H1 (cell line): Measurements from ENCODE around the gene CD300H. TPM values are rescaled to one million over a fixed set of nuclear protein-coding genes. Genes with fewer than 3 reads are reported as not detected.

Experiments
- CTCF ChIA-PET: fragments of 300-600 bp; sonication (Branson Sonifier 250); formaldehyde crosslinking; loops from one replicate; lab custom pipeline; 2021; ENCODE audit not compliant: partially characterized antibody; lab: Charles Lee
- POLR2A ChIA-PET: fragments of 300-600 bp; sonication (Branson Sonifier 250); formaldehyde crosslinking; loops from one replicate; lab custom pipeline; 2021; ENCODE audit warnings: inconsistent platforms; ENCODE audit not compliant: partially characterized antibody; lab: Charles Lee
- DNase-seq, 2 experiments: peaks; one replicate each; pipeline versions ENCODE4 v3.0.0 to v3.0.0-alpha.2; 2010 to 2022; ENCODE audit warnings: low spot score in 2 of 2, low read depth in 1 of 2, mixed read lengths in 1 of 2
- FAIRE-seq: peaks from 2 replicates; lab custom pipeline; 2011; peaks lifted over from hg19 to GRCh38; lab: Jason Lieb, UNC
- H2AFZ ChIP-seq: 2 replicates; pipeline ENCODE4 v1.8.1; 2012; ENCODE audit warnings: low read length, inconsistent platforms
- H2AK5ac ChIP-seq: 2 replicates; pipeline ENCODE4 v1.6.1; 2013; ENCODE audit warnings: low read depth, low read length
- H2BK120ac ChIP-seq: replicated peaks from 2 replicates; pipeline ENCODE3; 2013; ENCODE audit warnings: low read depth, low read length, inconsistent platforms
- H2BK12ac ChIP-seq: 2 replicates; pipeline ENCODE4 v1.6.1; 2013; ENCODE audit warnings: low read depth, low read length
- H2BK15ac ChIP-seq: 2 replicates; pipeline ENCODE4 v1.6.1; 2013; ENCODE audit warnings: low read length
- H2BK20ac ChIP-seq: 2 replicates; pipeline ENCODE4 v1.6.1; 2013; ENCODE audit warnings: low read length
- H2BK5ac ChIP-seq: 2 replicates; pipeline ENCODE4 v1.6.1; 2013; ENCODE audit warnings: low read depth, low read length
- H3K14ac ChIP-seq: 2 replicates; pipeline ENCODE4 v1.6.1; 2013; ENCODE audit warnings: inconsistent platforms; ENCODE audit not compliant: insufficient read length
- H3K18ac ChIP-seq: 2 replicates; pipeline ENCODE4 v1.6.1; 2013; ENCODE audit warnings: low read length; ENCODE audit errors: extremely low read depth
- H3K23ac ChIP-seq: 2 replicates; pipeline ENCODE4 v1.6.1; 2013; ENCODE audit warnings: inconsistent platforms; ENCODE audit not compliant: insufficient read length
- H3K23me2 ChIP-seq: 2 replicates; pipeline ENCODE4 v1.6.1; 2013; ENCODE audit warnings: low read depth, low read length
- H3K27ac ChIP-seq: 2 replicates; pipeline ENCODE4 v1.6.1; 2011; ENCODE audit warnings: low read depth, low read length, inconsistent platforms
- H3K27me3 ChIP-seq, 4 experiments: replicated peaks in 1 of 4; 1 replicate in 1 of 4; 2 replicates in 3 of 4; pipeline versions ENCODE4 v1.6.1 to v1.8.1; 2011 to 2013; ENCODE audit warnings: low read length in 3 of 4, mild to moderate bottlenecking in 3 of 4, inconsistent platforms in 2 of 4, mixed read lengths in 2 of 4, moderate library complexity in 1 of 4; ENCODE audit not compliant: control insufficient read depth in 3 of 4, insufficient read depth in 3 of 4; ENCODE audit errors: extremely low read depth in 1 of 4
- H3K36me3 ChIP-seq, 4 experiments: 2 replicates each; pipeline versions ENCODE4 v1.6.1 to v1.8.1; 2011 to 2013; ENCODE audit warnings: mild to moderate bottlenecking in 4 of 4, low read length in 3 of 4, moderate library complexity in 2 of 4, control low read depth in 1 of 4, inconsistent platforms in 1 of 4; ENCODE audit not compliant: insufficient read depth in 4 of 4, control insufficient read depth in 2 of 4
- H3K4ac ChIP-seq: replicated peaks from 2 replicates; pipeline ENCODE3; 2013; ENCODE audit warnings: low read length, low read depth, mixed read lengths, inconsistent platforms; ENCODE audit not compliant: insufficient read length
- H3K4me1 ChIP-seq, 4 experiments: replicated peaks in 1 of 4; 1 replicate in 1 of 4; 2 replicates in 3 of 4; pipeline versions ENCODE4 v1.6.1 to v1.8.1; 2011 to 2013; ENCODE audit warnings: low read length in 3 of 4, inconsistent platforms in 2 of 4, mixed read lengths in 1 of 4; ENCODE audit not compliant: insufficient read depth in 4 of 4, control insufficient read depth in 3 of 4
- H3K4me2 ChIP-seq, 2 experiments: 2 replicates each; pipeline versions ENCODE4 v1.6.1 to v1.8.1; 2011 to 2013; ENCODE audit warnings: low read depth in 2 of 2, low read length in 2 of 2, control low read depth in 1 of 2, inconsistent platforms in 1 of 2, mild to moderate bottlenecking in 1 of 2; ENCODE audit not compliant: insufficient read depth in 1 of 2
- H3K4me3 ChIP-seq, 4 experiments: fragments of 200-600, 300-600 bp in 1 of 4; sonication (generic), shearing (Covaris generic), sonication (Bioruptor Twin) in 1 of 4; 2 replicates each; pipeline versions ENCODE4 v1.5.1 to v1.8.1; 2011 to 2016; ENCODE audit warnings: low read length in 4 of 4, low read depth in 3 of 4, control low read depth in 2 of 4, inconsistent platforms in 2 of 4, mild to moderate bottlenecking in 2 of 4, mixed read lengths in 1 of 4, moderate library complexity in 1 of 4; ENCODE audit not compliant: insufficient read depth in 2 of 4; ENCODE audit errors: extremely low read depth in 1 of 4
- H3K56ac ChIP-seq: replicated peaks from 2 replicates; pipeline ENCODE3; 2013; ENCODE audit warnings: low read depth, mild to moderate bottlenecking, mixed read lengths, low read length, inconsistent platforms; ENCODE audit not compliant: insufficient read length
- H3K79me1 ChIP-seq: 2 replicates; pipeline ENCODE4 v1.6.1; 2013; ENCODE audit warnings: low read depth, low read length, control low read depth
- H3K79me2 ChIP-seq, 2 experiments: 2 replicates each; pipeline versions ENCODE4 v1.6.1 to v1.8.1; 2012 to 2013; ENCODE audit warnings: low read length in 2 of 2, mild to moderate bottlenecking in 2 of 2, inconsistent platforms in 1 of 2; ENCODE audit not compliant: insufficient read depth in 2 of 2, control insufficient read depth in 1 of 2
- H3K9ac ChIP-seq, 4 experiments: replicated peaks in 1 of 4; 1 replicate in 1 of 4; 2 replicates in 3 of 4; pipeline versions ENCODE4 v1.6.1 to v1.8.1; 2011 to 2013; ENCODE audit warnings: low read depth in 3 of 4, low read length in 3 of 4, control low read depth in 2 of 4, mild to moderate bottlenecking in 2 of 4, moderate library complexity in 2 of 4, inconsistent platforms in 1 of 4; ENCODE audit errors: extremely low read depth in 1 of 4
- H3K9me3 ChIP-seq, 2 experiments: 2 replicates each; pipeline versions ENCODE4 v1.6.1 to v1.8.1; 2012 to 2013; ENCODE audit warnings: mild to moderate bottlenecking in 2 of 2, moderate library complexity in 2 of 2, control low read depth in 1 of 2, inconsistent platforms in 1 of 2, low read depth in 1 of 2, low read length in 1 of 2, mixed read lengths in 1 of 2; ENCODE audit not compliant: insufficient read depth in 2 of 2
- H4K20me1 ChIP-seq, 2 experiments: replicated peaks in 1 of 2; 2 replicates each; pipeline versions ENCODE3 to v1.8.1; 2011 to 2013; ENCODE audit warnings: inconsistent platforms in 2 of 2, low read length in 2 of 2, mild to moderate bottlenecking in 1 of 2; ENCODE audit not compliant: insufficient read depth in 2 of 2, control insufficient read depth in 1 of 2
- H4K5ac ChIP-seq: 2 replicates; pipeline ENCODE4 v1.6.1; 2013; ENCODE audit warnings: low read length, low read depth, mixed read lengths, inconsistent platforms; ENCODE audit not compliant: insufficient read length
- H4K8ac ChIP-seq: 2 replicates; pipeline ENCODE4 v1.8.0; 2013; ENCODE audit warnings: mild to moderate bottlenecking, moderate library complexity, low read length, inconsistent platforms; ENCODE audit not compliant: insufficient read depth; ENCODE audit errors: extremely low read depth
- H4K91ac ChIP-seq: replicated peaks from 2 replicates; pipeline ENCODE3; 2013; ENCODE audit warnings: low read length, mixed read lengths, inconsistent platforms; ENCODE audit not compliant: insufficient read length
- RNF2 ChIP-seq: fragments of 200-900, 300-1000 bp; sonication (generic); IDR thresholded peaks from 2 replicates; pipeline ENCODE4 v1.7.1; 2016; ENCODE audit warnings: borderline replicate concordance, low read depth, mild to moderate bottlenecking, antibody characterized with exemption, low read length; ENCODE audit not compliant: poor library complexity, severe bottlenecking; ENCODE audit errors: missing control alignments
- WGBS, 2 experiments: shearing (Covaris generic) in 1 of 2; methylation state at CpG; one replicate each; pipeline versions ENCODE4 v1.1.6 to v1.1.7; 2013 to 2015; ENCODE audit warnings: low lambda C conversion rate in 2 of 2, mixed read lengths in 2 of 2, inconsistent platforms in 1 of 2, low coverage in 1 of 2, missing lambda C conversion rate in 1 of 2; ENCODE audit not compliant: insufficient replicate concordance in 2 of 2, insufficient coverage in 1 of 2, insufficient read length in 1 of 2; ENCODE audit errors: extremely low coverage in 1 of 2, missing lambda C conversion rate in 1 of 2; 5-methylcytosine and 5-hydroxymethylcytosine counted together
- polyA plus RNA-seq, 7 experiments: library from polyadenylated mRNA; depleted of rRNA in 3 of 7; stranded (reverse) in 5 of 7; unstranded in 2 of 7; fragments of >200 nt in 5 of 7; fragments of 200-250 nt in 2 of 7; gene quantifications; 1 replicate in 5 of 7; 2 replicates in 1 of 7; 4 replicates in 1 of 7; pipeline versions ENCODE4 v1.2.1 to v1.2.3, GENCODE V29; 2011 to 2013; ENCODE audit warnings: missing spikeins in 2 of 7, mixed read lengths in 2 of 7
- total RNA-seq: library from RNA; stranded (reverse); fragmentation: NEBNext Ultra II Directional; extraction: Animal tissue kit (Norgen Biotek cat#: 25700); gene quantifications from 2 replicates; pipeline ENCODE4 v1.2.1, GENCODE V29; 2021

CD300H gene
- total and polyA plus RNA-seq, 2 of the 8 experiments (the other 6 are each of a cell fraction or from before 2014, with no cell fraction given), result not detected

- H3K4me3 ChIP-seq, result no peak overlapping the region
- 91% methylated on average over 3 of the region's 3 CpGs; no CpG with 5 or more reads in 1 of the 2 experiments for WGBS, 2 experiments
- no peak overlapping the region for H2AFZ ChIP-seq
- no peaks in the 10 kb centered on the region for H3K79me2 ChIP-seq
- H4K91ac ChIP-seq, result no peak overlapping the region
- POLR2A ChIA-PET, result no interaction called here
- H3K79me1 ChIP-seq, result no peaks in the 10 kb centered on the region; the same call in 1 of the 2 replicates
- no peak overlapping the region for H2BK15ac ChIP-seq
- H3K18ac ChIP-seq, result no peak overlapping the region
- H2BK20ac ChIP-seq, result no peak overlapping the region
- CTCF ChIA-PET, result interaction anchor here (1.3 to 2.0 kb wide), 2 partner anchors 19 to 179 kb away, joined by 4 to 6 read pairs; partner anchors contain the start of gene CD300H
- H3K23me2 ChIP-seq, result 0 out of 2 replicates have a peak, but pooled peaks cover 2% of the 10 kb centered on the region
- DNase-seq, result no peak
- no peak overlapping the region for H3K14ac ChIP-seq
- no peak for FAIRE-seq
- H3K4ac ChIP-seq, result no peak overlapping the region
- H3K4me1 ChIP-seq, result no peaks in the 10 kb centered on the region
- no peak overlapping the region for H3K56ac ChIP-seq
- H3K27me3 ChIP-seq, result no peaks in the 10 kb centered on the region; a peak in 1 of 7 replicates
- H3K23ac ChIP-seq, result no peak overlapping the region
- no peak overlapping the region for H3K27ac ChIP-seq
- H3K9me3 ChIP-seq, result no peaks in the 10 kb centered on the region
- no peak overlapping the region for H4K5ac ChIP-seq
- H4K8ac ChIP-seq, result no peak overlapping the region
- H3K36me3 ChIP-seq, result no peaks in the 10 kb centered on the region
- no peak overlapping the region for H2BK120ac ChIP-seq
- H2BK5ac ChIP-seq, result no peak overlapping the region
- no peak for TF ChIP-seq RNF2
- H2AK5ac ChIP-seq, result no peak overlapping the region
- peaks cover 0 to 4% of the 10 kb centered on the region in 2 experiments for H4K20me1 ChIP-seq
- H3K9ac ChIP-seq, result no peak overlapping the region
- no peak overlapping the region for H2BK12ac ChIP-seq
- no peak overlapping the region for H3K4me2 ChIP-seq
Measured at GRCh38 chr17:74547736-74548135, 19.6 kb downstream of the CD300H start.
